NCI-H1092 (cell line): ENCODE data around the gene NXT1.

Experiments
- DNase-seq: peaks from one replicate; lab custom pipeline; 2025; lab: John Stamatoyannopoulos, UW

Gene NXT1

DNA sequence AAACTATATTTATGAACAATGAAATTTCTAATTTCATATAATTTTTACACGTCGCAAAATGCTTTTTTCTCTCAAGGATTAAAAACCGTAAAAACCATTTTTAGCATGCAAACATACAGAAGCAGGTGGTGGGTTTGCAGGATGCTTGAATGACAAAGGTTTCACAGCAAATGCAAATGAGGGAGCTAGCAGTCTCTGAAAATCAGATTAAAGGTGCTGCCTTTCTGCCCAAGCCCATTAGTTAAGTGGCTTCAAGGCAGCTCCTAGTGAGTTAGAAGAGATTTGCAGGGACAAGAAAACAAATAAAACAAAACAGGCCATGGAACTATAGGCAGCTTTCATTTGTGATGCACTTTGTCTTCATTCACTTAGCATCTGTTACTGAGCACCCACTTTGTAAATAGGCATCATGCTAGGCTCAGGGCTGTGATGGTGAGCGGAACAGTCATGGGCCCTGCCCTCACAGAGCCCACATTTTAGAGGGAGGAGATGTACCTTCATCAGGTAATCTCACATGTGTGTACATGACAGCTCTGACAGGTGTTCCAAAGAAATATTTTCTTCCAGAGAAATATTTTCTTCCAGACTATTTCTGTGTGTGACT, 41.2 kb downstream of the NXT1 start:
- no peak for DNase-seq

DNA sequence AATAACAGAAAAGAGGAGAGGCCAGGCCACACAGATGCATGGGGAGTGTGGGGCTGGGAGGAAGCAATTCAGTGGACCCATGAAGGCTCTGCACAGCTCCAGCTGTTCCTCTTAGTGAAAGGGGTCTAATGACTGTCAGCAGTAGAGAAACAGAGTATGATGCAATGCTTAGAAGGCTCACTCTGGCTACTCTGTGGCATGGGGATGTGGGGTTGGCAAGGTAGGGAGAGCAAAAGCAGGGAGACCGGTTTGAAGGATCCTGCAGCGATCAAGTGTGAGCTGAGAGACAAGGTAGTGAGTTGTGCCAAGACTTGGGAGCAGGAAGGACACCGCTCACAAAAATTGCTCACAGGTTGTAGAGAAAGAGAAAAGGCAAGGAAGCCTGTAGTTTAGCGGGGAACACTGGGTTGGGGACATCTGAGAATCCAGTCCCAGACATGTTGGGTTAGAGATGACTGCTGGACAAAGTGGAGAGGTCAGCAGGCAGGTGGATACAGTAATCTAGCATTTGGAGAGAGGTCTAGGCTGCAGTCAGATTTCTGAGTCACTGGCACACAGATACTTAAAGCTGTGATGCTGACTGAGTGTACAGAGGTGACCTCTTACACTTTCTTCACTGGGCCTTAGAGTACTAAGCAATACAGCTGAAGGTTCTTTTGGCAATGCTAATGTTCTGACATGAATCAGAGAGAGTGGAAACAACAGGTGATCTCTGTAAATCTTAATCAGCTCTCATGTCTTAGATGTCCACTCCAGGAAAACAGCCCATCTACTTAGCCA, 43.6 kb downstream of the NXT1 start:
- no peak for DNase-seq

DNA sequence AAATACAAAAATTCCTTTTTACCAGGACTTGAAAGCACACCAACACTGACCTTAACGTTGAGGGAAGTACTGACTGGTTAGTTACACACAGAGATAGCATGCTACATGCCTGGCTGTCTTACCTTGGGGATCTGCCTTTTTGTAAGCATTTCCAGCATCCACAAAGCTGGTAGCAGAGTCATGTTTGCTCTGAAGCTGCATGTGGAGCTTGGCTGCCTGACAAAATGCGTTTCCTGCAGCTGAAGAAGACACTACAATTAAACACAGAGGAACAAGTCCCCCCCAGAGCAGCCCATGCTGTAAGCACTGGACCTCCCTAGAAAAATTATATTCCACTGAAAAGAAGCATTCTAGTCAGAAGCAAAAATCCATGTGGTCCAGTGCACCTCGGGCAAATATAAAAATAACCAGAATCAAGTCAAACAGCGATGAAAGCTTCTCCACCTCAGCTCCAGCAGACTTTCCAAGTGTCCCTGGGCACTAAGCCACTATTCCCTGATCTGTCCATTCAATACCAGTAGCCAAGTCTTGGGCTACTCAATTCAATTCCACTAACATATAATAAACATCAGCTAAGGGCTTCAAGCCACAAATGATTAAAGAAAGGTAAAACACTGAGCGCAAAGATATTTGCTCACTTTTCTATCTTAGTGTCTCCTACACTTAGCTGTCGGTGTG, 46.5 kb downstream of the NXT1 start:
- DNase-seq: peak; percentile 52

DNA sequence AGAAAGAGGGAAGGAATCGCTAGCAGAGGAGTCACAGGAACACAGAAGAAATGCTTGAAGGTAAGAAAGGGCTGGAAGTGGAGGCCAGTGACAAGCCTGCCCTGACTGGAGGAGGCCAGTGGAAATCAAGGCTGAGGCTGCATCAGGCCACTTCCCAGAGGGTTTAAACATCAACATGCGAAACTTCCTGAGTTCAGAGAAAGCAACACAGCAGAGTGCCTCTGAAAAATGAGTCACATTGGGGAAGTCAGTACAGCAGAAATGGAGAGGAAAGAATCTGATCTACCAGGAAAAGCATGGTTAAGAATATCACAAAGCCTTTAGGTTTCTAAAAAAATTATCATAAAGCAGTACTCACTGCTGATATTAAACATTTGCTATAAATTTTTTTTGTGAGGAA, 47.4 kb downstream of the NXT1 start:
- DNase-seq: no peak

DNA sequence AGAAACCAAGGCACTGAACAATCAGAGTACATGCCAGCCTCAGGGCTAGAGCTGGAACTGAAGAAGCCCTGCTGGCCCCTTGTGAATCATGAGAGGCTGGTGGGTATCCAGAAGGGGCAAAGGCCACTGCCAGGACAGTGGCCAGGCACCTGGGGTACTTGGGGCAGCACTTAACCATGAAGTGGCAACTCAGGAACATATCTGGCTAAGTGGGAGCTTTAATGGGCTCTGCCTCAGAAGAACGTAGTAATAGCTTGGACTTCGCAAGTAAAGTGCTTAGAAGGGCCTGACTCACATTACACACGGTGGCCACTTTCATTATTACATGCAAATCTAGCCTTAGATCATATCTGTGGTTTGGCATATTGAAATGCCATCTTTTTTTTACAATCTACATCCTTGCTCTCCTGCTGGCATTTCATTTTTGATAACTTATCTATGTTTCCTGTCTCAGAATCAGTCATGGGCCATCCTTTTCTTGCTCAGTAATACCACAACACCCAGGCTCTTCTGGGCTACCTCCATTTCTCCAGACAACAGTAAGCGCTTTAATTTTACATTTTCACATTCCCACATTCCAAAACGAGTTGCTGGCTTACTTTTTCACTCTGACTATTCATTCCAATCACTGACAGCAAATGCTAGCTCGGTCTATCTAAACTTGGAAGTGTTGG, 49.1 kb downstream of the NXT1 start:
- no peak for DNase-seq

DNA sequence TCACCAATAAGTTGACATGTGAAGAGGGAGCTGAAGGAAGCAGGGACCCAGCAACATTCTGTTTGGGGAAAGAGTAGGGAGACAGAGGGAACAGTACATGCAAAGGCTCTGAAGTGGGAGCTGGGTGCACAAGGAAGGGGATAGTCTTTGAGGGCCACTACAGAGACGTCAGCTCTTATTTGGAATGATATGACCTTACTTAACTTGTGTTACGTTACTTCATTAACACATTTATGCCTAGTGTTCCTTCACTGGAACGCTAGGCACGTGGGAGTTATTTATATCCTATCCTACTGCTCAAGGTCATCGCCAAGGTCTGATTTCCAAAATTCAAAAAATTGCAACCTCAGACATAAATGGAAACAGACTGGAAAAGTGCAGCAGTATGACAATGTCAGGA, 50.5 kb downstream of the NXT1 start:
- no peak for DNase-seq

DNA sequence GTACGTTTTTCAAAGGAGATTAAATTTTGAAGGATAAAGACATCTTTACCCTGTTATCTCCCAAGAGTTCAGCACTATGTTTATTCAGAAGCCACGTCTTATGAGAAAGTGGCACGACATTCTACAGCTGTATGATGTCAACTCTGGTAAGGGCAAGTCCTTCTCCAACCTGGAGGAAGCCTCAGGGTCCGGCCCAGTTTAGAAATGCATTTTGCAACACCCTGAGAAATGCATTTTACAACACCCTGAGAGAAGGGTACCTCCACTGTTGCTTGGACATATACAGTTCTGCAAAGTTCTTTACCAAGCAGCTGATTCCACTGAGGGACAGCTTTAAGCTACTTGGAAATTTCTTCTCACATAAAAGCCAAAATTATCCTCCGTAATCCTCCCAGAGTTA, 53.2 kb downstream of the NXT1 start:
- no peak for DNase-seq

DNA sequence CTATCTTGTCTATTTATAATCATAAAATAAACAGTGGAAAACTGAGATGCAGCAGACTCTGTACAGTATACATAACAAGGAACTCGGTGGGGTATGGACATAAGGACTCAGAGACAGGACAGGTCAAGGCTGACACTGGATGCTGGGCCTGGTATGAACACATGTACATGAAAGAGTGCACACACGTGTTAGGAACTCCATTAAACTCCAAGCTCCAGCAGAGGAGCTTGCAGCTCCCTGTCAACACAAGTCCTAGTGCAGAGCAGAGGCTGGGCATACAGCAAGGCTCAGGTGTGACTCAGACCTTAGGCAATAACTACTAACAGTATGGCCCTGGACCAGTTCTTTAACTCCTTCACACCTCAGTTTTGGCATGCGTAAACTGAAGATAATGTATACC, 53.6 kb downstream of the NXT1 start:
- DNase-seq: no peak
